Upper lobe of right lung (tissue), 1 donor: ENCODE measurements around the gene FCHSD2. TPM values are rescaled to one million over a fixed set of nuclear protein-coding genes. Genes with fewer than 3 reads are reported as not detected.
"Not testable (repeated sequence)": the region's sequence is repeated elsewhere in the genome, so short reads cannot be mapped to it uniquely, and the experiment has no call there.

Experiments
- ATAC-seq: fragments of 200-7000 bp; cut with Tn5 transposase; one replicate; pipeline ENCODE4 v1.9.1; 2020; ENCODE audit warnings: mild to moderate bottlenecking, moderate library complexity
- DNase-seq: peaks from one replicate; pipeline ENCODE4 v3.0.0-alpha.2; 2020
- H3K27ac ChIP-seq: fragments of 200-600 bp; one replicate; pipeline ENCODE4 v1.8.0; 2022
- H3K27me3 ChIP-seq: fragments of 200-600 bp; one replicate; pipeline ENCODE4 v1.8.0; 2022; ENCODE audit warnings: mild to moderate bottlenecking
- H3K36me3 ChIP-seq: fragments of 200-600 bp; one replicate; pipeline ENCODE4 v1.8.0; 2022
- H3K4me1 ChIP-seq: fragments of 200-600 bp; one replicate; pipeline ENCODE4 v1.8.0; 2022
- H3K4me3 ChIP-seq: fragments of 200-600 bp; one replicate; pipeline ENCODE4 v1.8.0; 2022; ENCODE audit warnings: mild to moderate bottlenecking
- H3K9me3 ChIP-seq: fragments of 200-600 bp; one replicate; pipeline ENCODE4 v1.8.0; 2022
- CTCF ChIP-seq: fragments of 200-600 bp; IDR thresholded peaks from one replicate; pipeline ENCODE4 v1.8.0; 2022; ENCODE audit warnings: antibody characterized with exemption
- intact Hi-C: fragments of 100-400 bp; cut with DNase I; formaldehyde crosslinking; loops from one replicate; pipeline ENCODE4 v1.11.0; 2022
- total RNA-seq: library from RNA; stranded (reverse); fragmentation: NEBNext Ultra II Directional; extraction: Animal tissue kit (Norgen Biotek cat#: 25700); gene quantifications from one replicate; pipeline ENCODE4 v1.2.1, GENCODE V29; 2021
- donor health status: DM: no; HTN: yes; CAD: no; lungs with severe emphysema.

The FCHSD2 gene
- total RNA-seq, 1 donor from 2014 or later = 71.2 TPM

- H3K27ac ChIP-seq = no peak overlapping the region
- H3K4me3 ChIP-seq = no peak overlapping the region
- H3K4me1 ChIP-seq = no peaks in the 10 kb centered on the region
- DNase-seq (no peak), ATAC-seq (no peak)
- H3K27me3 ChIP-seq = no peaks in the 10 kb centered on the region
- TF ChIP-seq CTCF = no peak
- intact Hi-C loops = no loop called here
- H3K9me3 ChIP-seq = no peaks in the 10 kb centered on the region
- peaks cover 7% of the 10 kb centered on the region for H3K36me3 ChIP-seq
Observed at GRCh38 chr11:72921028-72921716, 220.9 kb downstream of the FCHSD2 start.

- ATAC-seq (no peak), DNase-seq (no peak)
- no peaks in the 10 kb centered on the region for H3K9me3 ChIP-seq
- no peaks in the 10 kb centered on the region for H3K27me3 ChIP-seq
- intact Hi-C loops = no loop called here
- H3K27ac ChIP-seq = no peak overlapping the region
- peaks cover 7% of the 10 kb centered on the region for H3K36me3 ChIP-seq
- no peak for TF ChIP-seq CTCF
- H3K4me1 ChIP-seq = no peaks in the 10 kb centered on the region
- H3K4me3 ChIP-seq = no peak overlapping the region
Observed at GRCh38 chr11:72920001-72920400, 222.1 kb downstream of the FCHSD2 start.

- Histone ChIP-seq H3K36me3 (peaks cover 7% of the 10 kb centered on the region), H3K4me3 (no peak overlapping the region), H3K27ac (no peak overlapping the region), H3K4me1 (no peaks in the 10 kb centered on the region), H3K27me3 (no peaks in the 10 kb centered on the region), H3K9me3 (no peaks in the 10 kb centered on the region)
- TF ChIP-seq CTCF = no peak
- ATAC-seq (no peak), DNase-seq (no peak)
- intact Hi-C loops = no loop called here
Observed at GRCh38 chr11:72918851-72919250, 223.3 kb downstream of the FCHSD2 start.

GRCh38 chr11:72912253-72912652 is 229.9 kb downstream of the FCHSD2 start:
- no peak for DNase-seq
- no peak for ATAC-seq
- TF ChIP-seq CTCF = no peak
- Histone ChIP-seq H3K27ac (no peak overlapping the region), H3K27me3 (no peaks in the 10 kb centered on the region), H3K9me3 (no peaks in the 10 kb centered on the region), H3K36me3 (no peaks in the 10 kb centered on the region), H3K4me1 (no peaks in the 10 kb centered on the region), H3K4me3 (no peak overlapping the region)
- intact Hi-C loops = no loop called here

GRCh38 chr11:72909558-72910388 is 232.3 kb downstream of the FCHSD2 start:
- DNase-seq, intact Hi-C loops, H3K27ac ChIP-seq, H3K4me1 ChIP-seq, H3K36me3 ChIP-seq, H3K9me3 ChIP-seq, ATAC-seq, H3K4me3 ChIP-seq, H3K27me3 ChIP-seq: not testable (repeated sequence)

GRCh38 chr11:72908032-72908676 is 234.0 kb downstream of the FCHSD2 start:
- Histone ChIP-seq H3K27me3 (no peaks in the 10 kb centered on the region), H3K4me1 (no peaks in the 10 kb centered on the region), H3K4me3 (no peak overlapping the region), H3K27ac (no peak overlapping the region), H3K36me3 (no peaks in the 10 kb centered on the region), H3K9me3 (no peaks in the 10 kb centered on the region)
- intact Hi-C loops = no loop called here
- DNase-seq = no peak
- no peak for TF ChIP-seq CTCF
- no peak for ATAC-seq
